Activated effector memory CD4-positive, alpha-beta T cell treated with Interleukin-2 at 50 U/mL for 16 hours (primary cell): ENCODE data around the gene CEND1.

Source experiments
- DNase-seq: peaks from one replicate; pipeline ENCODE4 v3.0.0-alpha.2; 2020

The CEND1 gene

DNA sequence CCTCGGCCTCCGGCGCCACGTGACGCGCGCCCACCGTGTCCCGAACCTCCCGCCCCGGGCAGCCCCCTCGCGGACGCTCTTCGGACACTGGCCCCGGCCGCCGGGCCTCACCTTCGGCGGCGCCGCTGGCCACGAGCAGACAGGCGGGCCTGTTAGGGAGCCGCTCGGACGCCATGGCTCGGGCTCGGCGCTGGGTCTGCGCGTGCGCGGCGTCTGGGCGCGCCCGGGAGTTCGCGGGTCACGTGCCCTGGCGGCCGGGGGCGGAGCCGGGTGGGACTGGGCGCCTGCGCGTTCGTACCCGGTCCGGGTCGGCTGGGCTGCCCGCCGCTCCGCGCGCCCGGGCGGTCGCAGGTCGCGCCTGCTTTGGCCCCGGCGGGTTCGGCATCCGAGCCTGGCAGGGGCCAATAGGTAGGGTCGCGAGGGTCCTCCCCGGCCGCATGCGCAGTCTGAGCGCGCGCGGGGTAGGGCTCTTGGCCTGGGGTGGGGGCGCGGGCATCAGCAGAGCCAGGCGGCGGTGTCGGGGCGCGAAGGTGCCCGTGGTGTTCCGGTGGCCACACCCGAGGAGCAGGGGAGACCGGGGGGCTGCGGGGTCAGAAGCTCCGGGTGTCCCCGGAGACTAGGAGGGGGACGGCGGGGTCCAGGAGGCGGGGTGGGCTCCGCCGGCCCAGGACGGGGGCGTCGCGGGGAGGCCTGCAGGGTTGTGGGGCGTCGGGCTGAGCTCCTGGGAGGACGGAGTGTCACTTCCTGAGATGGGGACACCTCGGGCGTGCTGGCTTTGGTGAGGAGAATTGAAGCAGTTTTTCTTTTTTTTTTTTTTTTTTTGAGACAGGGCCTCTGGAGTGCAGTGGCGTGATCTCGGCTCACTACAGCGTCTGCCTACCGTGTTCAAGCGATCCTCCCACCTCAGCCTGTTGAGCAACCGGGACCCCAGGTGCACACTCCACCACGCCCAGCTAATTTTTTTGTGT is 12.3 kb downstream of the CEND1 start, which contains the start of gene GATD1:
TSS of gene GATD1 (minus strand) at position 200 of the 968 bp plus-strand sequence. CDS start at position 175, 25 bp downstream.
- peak; percentile 92 for DNase-seq

DNA sequence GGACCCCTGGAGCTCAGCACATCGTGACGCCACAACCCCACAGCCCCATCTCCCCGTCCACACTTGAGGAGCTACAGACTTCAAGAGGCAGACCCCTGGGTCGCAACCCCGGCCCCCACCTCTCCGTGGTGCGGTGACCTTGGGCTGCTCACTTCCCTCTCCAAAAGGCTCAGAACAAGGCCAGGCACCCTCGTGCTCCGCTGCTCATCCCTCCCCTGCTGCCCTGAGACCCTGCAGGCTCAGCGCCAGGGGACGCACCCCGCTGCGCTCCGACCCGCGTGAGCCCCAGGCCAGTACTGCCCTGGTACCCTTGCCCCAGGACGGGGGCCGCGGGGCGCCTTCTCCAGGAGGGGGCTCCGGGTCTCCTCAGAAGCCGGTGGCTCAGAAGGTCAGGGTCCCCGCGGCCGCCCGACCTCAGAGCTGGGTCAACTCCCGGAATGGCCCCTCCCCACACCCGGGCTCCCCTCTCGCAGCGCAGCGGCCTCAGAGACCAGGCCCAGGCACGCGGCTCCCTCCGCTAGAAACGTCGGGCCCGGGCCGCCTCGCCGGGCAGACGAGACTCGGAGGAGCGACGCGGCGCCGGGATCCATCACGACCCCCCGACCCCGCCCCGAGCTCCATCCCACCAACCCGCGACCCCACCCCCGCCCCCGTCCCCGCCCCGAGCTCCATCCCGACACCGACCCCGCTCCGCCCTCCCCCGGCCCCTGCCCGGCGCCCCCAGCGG is 13.2 kb downstream of the CEND1 start:
- no peak for DNase-seq

DNA sequence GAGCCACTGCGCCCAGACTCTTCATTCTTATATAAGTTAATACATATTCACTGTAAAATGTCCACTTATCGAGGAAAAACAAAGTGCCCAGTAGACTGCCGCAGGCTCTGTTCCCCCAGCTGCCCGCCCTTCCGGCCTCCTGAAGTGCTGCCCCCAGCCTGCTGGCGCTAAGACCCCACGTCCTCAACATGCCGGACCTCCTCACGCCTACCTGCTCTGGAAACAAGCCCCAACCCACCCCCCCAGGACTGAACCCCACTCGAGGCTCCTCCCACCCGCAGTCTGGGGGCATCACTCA is 13.7 kb downstream of the CEND1 start:
- DNase-seq = no peak

DNA sequence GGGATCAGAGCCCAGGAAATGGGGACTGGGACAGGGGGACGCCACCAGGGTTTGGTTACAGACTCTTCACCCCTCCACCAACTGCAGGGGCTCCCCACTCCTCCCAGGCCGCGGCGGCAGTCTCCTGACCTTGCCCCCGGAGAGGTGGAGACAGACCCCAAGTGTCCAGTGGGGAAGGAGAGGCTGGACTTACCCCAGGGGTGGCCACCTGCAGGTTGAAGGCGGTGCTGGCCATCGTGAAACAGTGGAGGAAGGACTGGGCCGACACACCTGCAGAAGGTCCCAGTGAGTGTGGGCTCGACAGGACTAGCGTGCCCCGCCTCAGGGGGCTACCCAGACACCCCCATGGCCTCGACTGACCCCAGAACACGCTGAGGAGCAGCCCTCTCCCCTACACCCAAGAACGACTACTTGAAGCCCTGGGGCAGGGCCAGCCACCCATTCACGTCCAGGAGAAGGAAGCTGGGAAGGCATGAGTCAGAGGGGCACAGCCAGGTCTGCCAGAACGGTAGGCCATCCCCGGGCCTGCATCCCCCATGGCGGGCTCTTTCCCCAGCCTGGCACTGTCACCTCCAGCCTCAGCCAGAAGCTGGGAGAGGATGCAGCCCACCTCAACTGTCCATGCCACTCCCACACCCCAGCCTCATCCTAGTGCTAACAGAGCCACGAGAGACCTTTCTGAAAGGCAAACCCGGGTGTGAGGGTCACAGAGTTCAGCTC is 14.9 kb downstream of the CEND1 start:
- DNase-seq = no peak

DNA sequence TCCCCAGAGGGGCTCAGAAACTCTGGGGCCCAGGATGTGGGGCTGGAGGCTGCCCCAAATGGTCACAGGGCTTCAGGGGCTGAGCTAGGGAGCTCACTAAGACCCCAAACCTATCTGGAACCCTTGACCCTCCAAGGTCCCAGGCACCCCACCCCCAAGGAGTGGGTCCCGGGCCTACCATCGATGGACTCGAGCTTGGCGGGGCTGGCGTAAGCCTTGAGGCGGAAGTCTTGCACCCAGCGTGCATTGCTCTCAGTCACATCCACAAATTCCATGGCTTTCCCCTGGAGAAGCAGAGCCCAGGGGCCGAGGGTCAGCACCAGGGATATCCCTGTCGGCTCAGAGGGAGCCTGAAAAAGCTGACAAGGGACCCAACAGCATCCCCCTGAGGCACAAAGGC is 16.1 kb downstream of the CEND1 start:
- no peak for DNase-seq

DNA sequence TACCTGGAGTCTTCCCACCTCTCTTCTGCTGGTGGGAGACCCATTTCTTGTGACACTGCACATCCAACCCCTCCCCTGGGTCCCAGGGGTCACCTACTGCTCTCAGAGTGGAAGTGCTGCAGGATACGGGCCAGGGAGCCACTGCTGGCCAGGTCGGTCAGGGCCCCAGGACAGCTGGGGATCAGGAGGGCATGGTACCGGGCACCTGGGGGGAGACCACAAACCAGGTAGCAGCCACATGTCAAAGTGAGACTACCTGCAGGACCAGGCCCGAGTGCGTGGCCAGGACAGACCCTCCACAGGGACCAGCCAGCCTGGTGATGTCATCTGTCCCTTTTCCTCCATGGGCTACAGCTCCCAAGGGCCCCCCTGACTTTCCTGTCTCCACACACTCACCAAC is 16.5 kb downstream of the CEND1 start:
- DNase-seq = no peak

DNA sequence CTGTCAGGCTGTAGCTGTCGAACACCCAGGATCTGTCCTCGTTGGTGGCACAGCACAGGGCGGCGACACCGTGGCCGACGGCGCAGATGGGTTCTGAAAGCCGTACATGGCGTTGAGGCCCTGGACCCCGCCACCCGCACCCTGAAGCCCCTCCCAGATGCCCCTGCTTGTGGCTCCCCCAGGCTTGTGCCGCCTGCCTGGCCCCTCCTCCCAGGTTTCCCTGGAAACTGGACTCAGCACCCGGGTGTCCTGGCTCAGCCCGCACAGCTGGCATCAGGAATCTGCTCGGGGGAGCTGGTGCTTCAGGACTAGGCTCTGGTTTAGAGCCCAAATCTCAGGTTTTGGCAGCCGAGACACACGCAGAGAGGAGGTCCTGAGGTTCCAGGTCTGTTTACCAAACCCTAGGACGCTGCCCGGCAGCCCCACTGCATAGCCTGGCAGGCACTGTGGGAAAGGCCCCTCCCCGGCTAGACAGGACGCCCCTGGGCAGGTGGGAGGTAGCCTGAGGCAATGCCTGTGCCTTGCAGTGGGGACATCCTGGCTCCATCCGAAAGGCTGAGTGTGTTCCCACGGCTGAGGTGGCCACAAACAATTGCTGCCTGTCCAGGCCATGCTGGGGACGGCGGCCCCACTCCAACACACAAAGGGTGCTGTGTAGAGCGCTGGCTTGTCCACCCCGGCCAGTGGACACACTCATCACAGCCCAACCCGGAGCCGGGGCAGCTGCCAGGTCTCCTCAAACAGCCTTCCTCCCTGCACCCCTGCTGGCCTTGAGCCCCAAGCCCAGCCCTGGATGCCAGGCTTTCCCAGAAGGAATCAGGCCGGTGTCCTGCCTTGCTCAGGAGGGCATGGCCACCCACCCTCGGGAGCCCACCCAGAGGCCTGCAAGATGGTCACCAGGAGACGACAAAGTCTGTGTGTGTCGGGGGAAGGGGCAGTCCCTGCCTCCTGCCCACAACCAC is 17.2 kb downstream of the CEND1 start:
- no peak for DNase-seq

DNA sequence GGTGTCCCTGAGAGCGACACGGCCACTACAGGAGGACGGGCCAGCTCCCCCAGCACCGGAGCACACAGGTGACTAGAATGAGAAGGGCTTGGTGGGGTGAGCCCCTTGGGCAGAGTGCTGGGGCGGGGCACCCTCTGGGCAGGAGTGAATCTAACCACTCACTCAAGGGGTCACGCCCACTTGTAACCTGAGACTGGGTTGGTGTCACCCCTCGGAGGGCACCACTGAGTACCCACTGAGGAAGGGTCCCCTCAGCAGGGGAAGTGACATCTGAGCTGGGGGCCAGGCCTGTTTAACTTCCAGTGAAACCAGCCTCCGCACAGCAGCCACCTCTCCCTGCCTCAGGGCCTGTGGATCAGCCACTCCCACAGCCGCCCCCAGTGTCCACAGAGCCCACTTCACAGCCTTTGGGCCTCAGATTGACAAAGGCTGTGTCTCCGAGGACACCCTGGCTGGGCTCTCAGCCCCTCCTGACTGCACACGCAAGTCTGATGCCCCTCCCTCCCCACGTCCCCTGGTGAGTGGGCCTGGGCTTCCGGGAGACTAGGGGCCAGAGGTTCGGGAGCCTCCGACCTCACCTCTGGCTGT is 18.2 kb downstream of the CEND1 start:
- DNase-seq = no peak

DNA sequence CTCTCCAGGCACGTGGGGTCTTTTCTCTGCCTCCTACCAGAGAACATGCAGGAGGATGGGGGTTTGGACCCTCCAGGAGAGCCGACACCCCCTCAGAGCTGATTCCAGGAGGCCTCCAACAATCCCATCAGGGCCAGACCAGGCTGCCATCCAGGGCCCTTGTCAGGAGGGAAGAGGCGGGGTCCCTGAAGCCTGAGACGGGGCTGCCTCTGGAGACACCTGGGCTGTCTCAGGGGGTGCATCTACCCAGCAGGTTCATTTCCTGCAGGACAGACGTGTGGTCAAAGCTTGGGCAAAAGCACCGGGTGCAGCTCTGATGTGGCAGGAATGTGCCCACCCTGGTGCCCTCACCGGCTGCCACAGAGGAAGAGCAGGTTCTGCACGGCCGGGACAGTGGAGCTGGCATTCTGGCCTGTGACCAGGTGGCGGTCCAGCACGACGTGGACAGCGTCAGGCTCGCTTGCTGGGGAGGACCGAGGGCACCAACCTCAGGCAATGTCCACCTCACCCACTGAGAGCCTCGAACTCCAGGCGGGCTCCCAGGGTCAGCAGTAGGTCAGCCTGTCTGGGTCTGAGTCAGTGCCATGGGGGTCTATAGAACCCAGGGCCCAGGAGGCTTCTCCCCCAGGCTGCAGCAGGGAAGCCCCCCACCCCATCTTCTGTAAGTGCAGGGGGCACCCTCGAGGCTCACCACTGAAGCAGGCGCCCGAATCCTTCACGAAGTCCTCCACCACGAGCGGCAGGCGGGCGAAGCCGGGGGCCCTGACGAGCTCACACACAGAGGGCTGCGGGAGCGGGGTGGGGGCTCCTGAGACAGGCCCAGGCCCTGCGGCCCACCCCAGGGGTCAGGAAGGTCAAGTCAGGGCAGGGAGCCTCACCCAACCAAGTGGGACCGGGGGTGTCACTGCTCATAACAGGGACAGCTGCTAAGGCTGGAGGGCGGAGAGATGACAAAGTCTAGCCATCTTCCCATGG is 19.0 kb downstream of the CEND1 start:
- DNase-seq = no peak

DNA sequence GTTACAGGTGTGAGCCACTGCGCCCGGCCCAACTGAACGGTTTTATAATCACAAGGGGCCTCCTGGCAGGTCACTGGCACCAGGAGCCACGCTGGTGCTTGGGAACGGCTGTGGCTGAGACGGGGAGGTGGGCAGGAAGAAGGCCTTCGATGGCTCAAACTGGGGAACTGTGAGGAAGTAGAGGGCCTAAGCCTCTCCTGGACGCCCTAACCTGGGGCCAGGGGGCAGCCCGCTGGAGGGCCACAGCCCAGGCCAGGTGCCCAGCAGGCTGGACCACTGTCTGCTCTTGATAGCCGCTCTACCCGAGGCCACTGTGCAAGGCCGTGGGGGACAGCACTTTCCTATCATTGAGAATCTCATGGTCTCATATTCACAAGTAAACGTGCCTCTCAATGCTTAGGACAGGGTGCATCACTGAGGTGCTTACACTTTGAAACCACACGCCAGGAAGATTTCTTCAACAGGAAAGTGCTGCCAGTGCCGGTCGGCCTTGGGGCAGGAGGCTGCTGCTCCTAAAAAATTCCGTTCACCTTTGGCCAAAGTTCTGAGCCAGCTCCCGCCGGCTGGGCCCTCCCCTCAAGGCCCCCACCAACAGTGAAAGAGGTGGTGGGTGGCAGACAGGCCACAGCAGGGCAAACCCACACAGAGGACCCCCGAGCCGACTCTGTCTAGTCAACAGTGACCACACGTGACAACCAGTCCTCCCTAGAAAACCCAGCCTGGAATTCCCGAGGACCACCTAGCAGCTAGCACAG is 19.8 kb downstream of the CEND1 start:
- no peak for DNase-seq

DNA sequence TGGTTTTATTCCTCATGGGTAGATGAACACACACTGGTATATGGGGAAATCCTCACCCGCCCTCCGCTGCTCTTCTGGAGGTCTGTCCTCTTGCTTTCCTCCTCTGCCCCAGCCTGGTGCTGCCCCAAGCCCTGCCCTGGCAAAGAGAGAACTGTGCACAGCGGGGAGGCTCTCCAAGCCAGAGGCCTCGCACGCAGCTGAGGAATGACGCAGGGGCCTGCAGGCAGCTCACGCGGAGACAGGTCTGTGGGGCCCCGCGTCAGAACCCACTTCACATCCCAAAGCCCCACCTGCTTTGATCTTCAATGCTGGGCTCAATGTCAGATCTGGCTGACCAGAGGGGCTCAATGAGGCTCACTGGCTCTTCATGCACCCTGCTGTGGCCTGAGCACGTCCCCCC is 22.7 kb downstream of the CEND1 start:
- no peak for DNase-seq

DNA sequence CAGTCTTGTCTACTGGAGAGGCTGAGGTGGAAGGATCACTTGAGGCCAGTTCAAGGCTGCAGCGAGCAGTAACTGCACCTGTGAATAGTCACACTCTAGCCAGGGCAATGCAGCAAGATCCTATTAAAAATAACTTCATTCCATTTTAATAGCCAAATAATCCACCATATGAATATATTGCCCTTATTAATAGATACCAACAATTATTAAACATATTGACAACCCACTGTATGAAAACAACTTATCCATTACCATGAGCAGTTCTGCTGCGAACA is 23.0 kb downstream of the CEND1 start:
- no peak for DNase-seq

DNA sequence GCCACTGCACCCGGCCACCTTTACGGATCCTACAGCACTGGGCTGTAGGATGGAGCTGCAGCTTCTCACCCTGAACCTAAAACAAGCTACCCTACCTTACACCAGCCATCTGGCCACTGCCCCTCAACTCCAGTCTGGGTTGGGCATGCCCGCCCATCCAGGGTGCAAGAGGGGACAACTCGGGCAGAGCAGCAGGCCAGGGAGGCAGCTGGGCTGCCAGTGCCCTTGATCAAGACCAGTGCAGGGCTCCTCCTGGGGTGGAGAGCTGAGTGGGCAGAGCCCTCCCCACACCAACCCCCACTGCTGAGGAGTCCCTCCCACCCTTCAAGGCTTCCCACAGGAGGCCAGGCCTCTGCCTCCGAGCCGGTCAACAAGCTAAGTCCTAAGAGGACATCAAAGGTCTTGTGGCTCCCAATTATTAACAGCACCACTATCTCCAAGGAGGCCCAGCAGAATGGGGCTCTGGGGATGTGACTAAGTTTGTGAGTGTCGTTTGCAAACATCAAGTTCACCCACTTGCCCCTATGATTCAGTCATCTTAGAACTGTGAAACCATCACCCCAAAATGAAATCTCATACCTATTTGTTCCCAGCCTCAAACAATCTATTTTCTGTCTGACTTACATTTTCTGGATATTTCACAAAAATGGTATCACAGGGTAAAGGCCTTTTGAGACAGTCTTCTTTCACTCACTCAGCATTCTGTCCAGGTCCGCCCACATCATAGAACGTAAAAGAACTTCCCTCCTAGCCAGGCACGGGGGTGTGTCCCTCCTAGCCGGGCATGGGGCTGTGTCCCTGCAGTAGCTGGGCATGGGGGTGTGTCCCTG is 23.6 kb downstream of the CEND1 start:
- no peak for DNase-seq

DNA sequence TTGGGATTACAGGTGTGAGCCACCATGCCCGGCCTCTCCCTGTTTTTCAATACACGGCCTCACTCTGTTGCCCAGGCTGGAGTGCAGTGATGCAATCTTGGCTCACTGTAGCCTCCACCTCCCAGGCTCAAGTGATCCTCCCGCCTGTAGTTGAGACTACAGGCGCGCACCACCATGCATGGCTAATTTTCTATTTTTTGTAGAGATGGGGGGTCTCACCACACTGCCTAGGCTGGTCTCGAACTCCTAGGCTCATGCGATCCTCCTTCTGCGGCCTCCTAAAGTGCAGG is 24.1 kb downstream of the CEND1 start:
- no peak for DNase-seq

DNA sequence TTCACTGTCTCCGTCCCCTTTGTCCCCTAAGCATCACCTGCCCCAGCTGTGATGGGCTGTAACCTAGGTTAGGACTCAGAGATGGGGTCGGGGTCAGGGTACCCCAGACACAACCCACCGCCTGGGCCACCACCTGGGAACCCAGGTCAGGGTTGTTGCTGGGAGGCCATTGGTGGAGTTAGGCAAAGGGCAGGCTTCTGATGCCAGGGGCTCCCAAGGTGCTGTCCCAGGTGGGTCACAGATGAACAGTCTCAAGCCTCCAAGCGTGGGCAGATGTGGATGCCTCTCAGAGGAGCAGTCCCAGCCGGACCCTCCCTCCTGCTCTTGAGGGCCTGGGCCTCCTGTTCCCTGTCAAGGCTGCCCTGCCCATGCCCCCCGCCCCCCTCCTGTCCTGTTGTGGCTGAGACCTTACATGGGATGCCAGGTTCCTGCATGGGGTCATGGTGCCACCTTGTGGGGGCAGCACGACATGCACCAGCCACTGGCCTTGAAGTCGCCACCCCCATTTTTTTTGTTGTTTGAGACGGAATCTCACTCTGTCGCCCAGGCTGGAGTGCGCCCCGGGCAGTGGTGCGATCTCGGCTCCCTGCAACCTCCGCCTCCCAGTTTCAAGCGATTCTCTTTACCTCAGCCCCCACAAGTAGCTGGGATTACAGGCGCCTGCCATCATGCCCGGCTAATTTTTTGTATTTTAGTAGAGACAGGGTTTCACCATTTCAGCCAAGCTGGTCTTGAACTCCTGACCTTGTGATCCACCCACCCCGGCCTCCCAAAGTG is 24.7 kb downstream of the CEND1 start:
- DNase-seq = peak; percentile 57

DNA sequence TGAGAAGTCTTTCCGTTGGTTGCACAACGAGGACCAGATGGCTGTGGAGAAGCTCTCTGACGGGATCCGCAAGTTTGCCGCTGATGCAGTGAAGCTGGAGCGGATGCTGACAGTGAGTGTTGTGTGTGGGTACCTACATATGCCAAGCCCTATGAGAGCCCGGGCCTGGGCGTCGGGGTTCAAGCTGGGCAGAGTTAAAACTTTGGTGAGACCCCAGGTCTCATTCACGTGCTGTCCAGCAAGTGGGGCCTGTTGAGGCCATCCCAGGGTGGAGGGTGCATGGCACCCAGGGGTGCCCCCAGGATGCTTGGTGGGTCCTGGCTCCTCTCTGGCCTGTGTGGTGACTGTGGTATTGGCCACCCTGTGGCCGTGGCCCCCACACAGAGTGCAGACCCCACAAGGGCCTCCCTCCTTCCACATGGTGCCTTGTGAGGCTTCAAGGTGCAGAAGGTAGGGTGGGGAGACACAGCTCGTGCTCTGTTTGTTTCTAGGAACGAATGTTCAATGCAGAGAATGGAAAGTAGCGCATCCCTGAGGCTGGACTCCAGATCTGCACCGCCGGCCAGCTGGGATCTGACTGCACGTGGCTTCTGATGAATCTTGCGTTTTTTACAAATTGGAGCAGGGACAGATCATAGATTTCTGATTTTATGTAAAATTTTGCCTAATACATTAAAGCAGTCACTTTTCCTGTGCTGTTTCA is 25.4 kb downstream of the CEND1 start:
- no peak for DNase-seq

DNA sequence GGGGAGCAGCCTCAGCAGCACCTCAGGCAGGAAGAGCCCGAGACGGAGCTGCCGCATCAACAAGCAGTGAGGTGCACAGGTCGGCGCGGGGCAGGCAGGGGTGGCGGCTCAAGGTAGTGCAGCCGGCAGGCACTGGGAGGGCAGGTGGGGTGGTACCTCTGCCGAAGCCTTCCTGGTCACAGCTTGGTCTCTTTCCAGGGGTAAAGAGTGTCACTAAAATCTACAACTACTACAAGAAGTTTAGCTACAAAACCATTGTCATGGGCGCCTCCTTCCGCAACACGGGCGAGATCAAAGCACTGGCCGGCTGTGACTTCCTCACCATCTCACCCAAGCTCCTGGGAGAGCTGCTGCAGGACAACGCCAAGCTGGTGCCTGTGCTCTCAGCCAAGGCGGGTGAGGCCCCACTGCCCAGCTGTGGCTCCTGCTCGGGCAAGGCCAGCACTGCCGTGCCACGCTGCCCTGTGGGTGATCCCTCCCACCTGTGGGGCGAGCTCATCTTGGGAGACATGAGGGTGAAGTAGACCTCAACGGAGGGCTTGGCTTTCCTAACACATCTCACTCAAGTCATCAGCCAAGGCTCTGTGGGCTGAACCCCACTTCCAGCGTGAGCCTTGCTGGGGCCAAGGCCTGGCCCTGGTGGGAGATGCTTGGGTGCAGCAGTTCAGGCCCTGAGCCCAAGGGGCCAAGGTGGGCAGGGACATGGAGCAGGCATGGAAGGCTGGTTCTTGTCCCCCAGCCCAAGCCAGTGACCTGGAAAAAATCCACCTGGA is 26.2 kb downstream of the CEND1 start:
- DNase-seq = no peak
